Activated CD4-positive, alpha-beta T cell treated with anti-CD3 and anti-CD28 coated beads, Interleukin-2, amount 10 ng/mL, durations not matched to agents 24 days and 14 days (primary cell): Measurements from ENCODE around the gene VLDLR. TPM values are rescaled to one million over a fixed set of nuclear protein-coding genes. Genes with fewer than 3 reads are reported as not detected.
A peak's percentile ranks its signal among the peaks of the same experiment; 100 is the strongest.

Source experiments
- DNase-seq: peaks from one replicate; pipeline ENCODE4 v3.0.0; 2022
- H3K27ac Mint-ChIP-seq: one replicate; pipeline ENCODE4 v1.8.0; 2022; ENCODE audit warnings: mild to moderate bottlenecking, mixed read lengths
- H3K27me3 Mint-ChIP-seq: one replicate; pipeline ENCODE4 v1.8.0; 2022; ENCODE audit warnings: mixed read lengths
- H3K36me3 Mint-ChIP-seq: one replicate; pipeline ENCODE4 v1.8.0; 2022; ENCODE audit warnings: low read depth, mild to moderate bottlenecking, mixed read lengths
- H3K4me1 Mint-ChIP-seq: one replicate; pipeline ENCODE4 v1.8.0; 2021; ENCODE audit warnings: mixed read lengths
- H3K4me3 Mint-ChIP-seq: one replicate; pipeline ENCODE4 v1.8.0; 2022; ENCODE audit warnings: mild to moderate bottlenecking, moderate library complexity, mixed read lengths
- H3K9me3 Mint-ChIP-seq: one replicate; pipeline ENCODE4 v1.8.0; 2021; ENCODE audit warnings: mixed read lengths
- intact Hi-C: fragments of 100-400 bp; cut with micrococcal nuclease; formaldehyde crosslinking; loops from one replicate; pipeline ENCODE4 v1.15.1; 2023
- total RNA-seq: library from RNA; stranded (reverse); gene quantifications from 2 replicates; pipeline ENCODE4 v1.2.3, GENCODE V29; 2022

VLDLR gene
- total RNA-seq, 1 donor from 2014 or later = 7.3 TPM

GRCh38 chr9:2628919-2629318, 7.3 kb downstream of the VLDLR start:
- H3K4me3 Mint-ChIP-seq = no peak overlapping the region
- peaks cover 20% of the 10 kb centered on the region for H3K27me3 Mint-ChIP-seq
- H3K9me3 Mint-ChIP-seq = peaks cover 4% of the 10 kb centered on the region
- H3K36me3 Mint-ChIP-seq = peaks cover 3% of the 10 kb centered on the region
- H3K27ac Mint-ChIP-seq = no peak overlapping the region
- DNase-seq = no peak
- H3K4me1 Mint-ChIP-seq = peaks cover 2% of the 10 kb centered on the region
- intact Hi-C loops = loop anchor here (10.0 kb wide), 2 partner anchors 474 to 614 kb away; partner anchors contain the start of gene SMARCA2

- intact Hi-C loops = no loop called here
- H3K27me3 Mint-ChIP-seq = peaks cover 10% of the 10 kb centered on the region
- no peak overlapping the region for H3K27ac Mint-ChIP-seq
- H3K4me3 Mint-ChIP-seq = no peak overlapping the region
- H3K9me3 Mint-ChIP-seq = no peaks in the 10 kb centered on the region
- H3K36me3 Mint-ChIP-seq = peaks cover 2% of the 10 kb centered on the region
- no peak for DNase-seq
- peaks cover 2% of the 10 kb centered on the region for H3K4me1 Mint-ChIP-seq
These were observed 8.6 kb downstream of the VLDLR start for GRCh38 chr9:2630158-2630557.

- Mint-ChIP-seq H3K36me3 (peaks cover 2% of the 10 kb centered on the region), H3K4me3 (no peak overlapping the region), H3K9me3 (no peaks in the 10 kb centered on the region), H3K27me3 (peaks cover 5% of the 10 kb centered on the region), H3K27ac (no peak overlapping the region), H3K4me1 (no peaks in the 10 kb centered on the region)
- DNase-seq = no peak
- intact Hi-C loops = no loop called here
These were observed 9.7 kb downstream of the VLDLR start for GRCh38 chr9:2631263-2631662.

GRCh38 chr9:2634153-2634552, 12.6 kb downstream of the VLDLR start:
- no peaks in the 10 kb centered on the region for H3K9me3 Mint-ChIP-seq
- H3K27me3 Mint-ChIP-seq = peaks cover 3% of the 10 kb centered on the region
- intact Hi-C loops = no loop called here
- peaks cover 8% of the 10 kb centered on the region for H3K4me1 Mint-ChIP-seq
- H3K4me3 Mint-ChIP-seq = no peak overlapping the region
- peaks cover 12% of the 10 kb centered on the region for H3K36me3 Mint-ChIP-seq
- no peak for DNase-seq
- no peak overlapping the region for H3K27ac Mint-ChIP-seq

- DNase-seq = no peak
- Mint-ChIP-seq H3K27me3 (peaks cover 3% of the 10 kb centered on the region), H3K27ac (no peak overlapping the region), H3K4me1 (peaks cover 12% of the 10 kb centered on the region), H3K9me3 (no peaks in the 10 kb centered on the region), H3K4me3 (no peak overlapping the region), H3K36me3 (peaks cover 19% of the 10 kb centered on the region)
- intact Hi-C loops = loop anchor here (5.0 kb wide), 1 partner anchor 207 kb away; the partner anchor contains the start of gene PUM3
These were observed 13.2 kb downstream of the VLDLR start for GRCh38 chr9:2634818-2635217.

GRCh38 chr9:2635922-2636321, 14.3 kb downstream of the VLDLR start:
- no peaks in the 10 kb centered on the region for H3K9me3 Mint-ChIP-seq
- peaks cover 2% of the 10 kb centered on the region for H3K27me3 Mint-ChIP-seq
- no peak overlapping the region for H3K27ac Mint-ChIP-seq
- H3K4me1 Mint-ChIP-seq = peaks cover 12% of the 10 kb centered on the region
- intact Hi-C loops = loop anchor here (5.0 kb wide), 1 partner anchor 206 kb away; the partner anchor contains the start of gene PUM3
- no peak for DNase-seq
- H3K4me3 Mint-ChIP-seq = no peak overlapping the region
- peaks cover 25% of the 10 kb centered on the region for H3K36me3 Mint-ChIP-seq

- no peak overlapping the region for H3K4me3 Mint-ChIP-seq
- peaks cover 12% of the 10 kb centered on the region for H3K4me1 Mint-ChIP-seq
- H3K36me3 Mint-ChIP-seq = peaks cover 37% of the 10 kb centered on the region
- no peak for DNase-seq
- H3K27me3 Mint-ChIP-seq = peaks cover 2% of the 10 kb centered on the region
- H3K9me3 Mint-ChIP-seq = no peaks in the 10 kb centered on the region
- no peak overlapping the region for H3K27ac Mint-ChIP-seq
- intact Hi-C loops = loop anchor here (5.0 kb wide), 1 partner anchor 205 kb away; the partner anchor contains the start of gene PUM3
These were observed 15.8 kb downstream of the VLDLR start for GRCh38 chr9:2637390-2637789.

GRCh38 chr9:2638871-2639673, 17.5 kb downstream of the VLDLR start:
- no peak for DNase-seq
- intact Hi-C loops = loop anchor here (1.0 to 5.0 kb wide), 3 partner anchors 16 to 203 kb away; partner anchors contain the start of gene PUM3
- H3K27ac Mint-ChIP-seq = peak overlapping the region; percentile 79
- H3K4me3 Mint-ChIP-seq = no peak overlapping the region
- no peaks in the 10 kb centered on the region for H3K27me3 Mint-ChIP-seq
- H3K36me3 Mint-ChIP-seq = peaks cover 48% of the 10 kb centered on the region
- peaks cover 5% of the 10 kb centered on the region for H3K9me3 Mint-ChIP-seq
- peaks cover 12% of the 10 kb centered on the region for H3K4me1 Mint-ChIP-seq

- H3K4me1 Mint-ChIP-seq = peaks cover 12% of the 10 kb centered on the region
- intact Hi-C loops = loop anchor here (1.0 to 5.0 kb wide), 3 partner anchors 16 to 203 kb away; partner anchors contain the start of gene PUM3
- peaks cover 5% of the 10 kb centered on the region for H3K9me3 Mint-ChIP-seq
- no peak for DNase-seq
- H3K27ac Mint-ChIP-seq = no peak overlapping the region
- H3K36me3 Mint-ChIP-seq = peaks cover 53% of the 10 kb centered on the region
- no peaks in the 10 kb centered on the region for H3K27me3 Mint-ChIP-seq
- no peak overlapping the region for H3K4me3 Mint-ChIP-seq
These were observed 18.2 kb downstream of the VLDLR start for GRCh38 chr9:2639786-2640185.

- H3K27ac Mint-ChIP-seq = no peak overlapping the region
- peaks cover 14% of the 10 kb centered on the region for H3K4me1 Mint-ChIP-seq
- peaks cover 60% of the 10 kb centered on the region for H3K36me3 Mint-ChIP-seq
- H3K27me3 Mint-ChIP-seq = no peaks in the 10 kb centered on the region
- H3K9me3 Mint-ChIP-seq = peaks cover 5% of the 10 kb centered on the region
- no peak overlapping the region for H3K4me3 Mint-ChIP-seq
- DNase-seq = no peak
- intact Hi-C loops = no loop called here
These were observed 19.0 kb downstream of the VLDLR start for GRCh38 chr9:2640570-2640969.

- intact Hi-C loops = no loop called here
- peaks cover 60% of the 10 kb centered on the region for H3K36me3 Mint-ChIP-seq
- H3K27ac Mint-ChIP-seq = no peak overlapping the region
- H3K4me1 Mint-ChIP-seq = peaks cover 15% of the 10 kb centered on the region
- peaks cover 5% of the 10 kb centered on the region for H3K9me3 Mint-ChIP-seq
- H3K27me3 Mint-ChIP-seq = no peaks in the 10 kb centered on the region
- H3K4me3 Mint-ChIP-seq = no peak overlapping the region
- no peak for DNase-seq
These were observed 19.4 kb downstream of the VLDLR start for GRCh38 chr9:2641033-2641432.

GRCh38 chr9:2642068-2642467, 20.5 kb downstream of the VLDLR start:
- peaks cover 61% of the 10 kb centered on the region for H3K36me3 Mint-ChIP-seq
- intact Hi-C loops = no loop called here
- peaks cover 5% of the 10 kb centered on the region for H3K9me3 Mint-ChIP-seq
- H3K4me3 Mint-ChIP-seq = no peak overlapping the region
- peaks cover 14% of the 10 kb centered on the region for H3K4me1 Mint-ChIP-seq
- no peak overlapping the region for H3K27ac Mint-ChIP-seq
- H3K27me3 Mint-ChIP-seq = no peaks in the 10 kb centered on the region
- DNase-seq = no peak

- H3K27me3 Mint-ChIP-seq = no peaks in the 10 kb centered on the region
- H3K27ac Mint-ChIP-seq = no peak overlapping the region
- peaks cover 5% of the 10 kb centered on the region for H3K9me3 Mint-ChIP-seq
- peaks cover 3% of the 10 kb centered on the region for H3K4me1 Mint-ChIP-seq
- intact Hi-C loops = no loop called here
- no peak for DNase-seq
- peaks cover 62% of the 10 kb centered on the region for H3K36me3 Mint-ChIP-seq
- H3K4me3 Mint-ChIP-seq = no peak overlapping the region
These were observed 24.0 kb downstream of the VLDLR start for GRCh38 chr9:2645569-2645968.

GRCh38 chr9:2655411-2655901, 33.9 kb downstream of the VLDLR start:
- Mint-ChIP-seq H3K9me3 (no peaks in the 10 kb centered on the region), H3K4me1 (peaks cover 20% of the 10 kb centered on the region), H3K36me3 (peaks cover 22% of the 10 kb centered on the region), H3K4me3 (peak overlapping the region; percentile 53), H3K27ac (peak overlapping the region; percentile 94), H3K27me3 (no peaks in the 10 kb centered on the region)
- intact Hi-C loops = loop anchor here (1.0 to 10.0 kb wide), 4 partner anchors 16 to 501 kb away; no protein-coding TSS in a partner anchor
- DNase-seq = peak; percentile 83
